ENCODE measurements around the gene DHRSX.

The DHRSX gene

DNA sequence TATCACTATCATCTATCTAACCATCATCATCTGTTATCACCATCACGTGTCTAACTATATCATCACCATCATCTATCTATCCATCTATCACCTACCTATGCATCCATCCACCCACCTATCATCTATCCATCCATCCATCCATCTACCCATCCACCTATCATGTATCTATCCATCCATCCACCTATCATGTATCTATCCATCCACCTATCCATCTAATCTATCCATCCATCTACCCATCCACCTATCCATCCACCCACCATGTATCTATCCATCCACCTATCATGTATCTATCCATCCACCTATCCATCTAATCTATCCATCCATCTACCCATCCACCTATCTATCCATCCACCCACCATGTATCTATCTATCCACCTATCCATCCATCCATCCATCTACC, 316.7 kb downstream of the DHRSX start:
- DNase-seq = no peak

DNA sequence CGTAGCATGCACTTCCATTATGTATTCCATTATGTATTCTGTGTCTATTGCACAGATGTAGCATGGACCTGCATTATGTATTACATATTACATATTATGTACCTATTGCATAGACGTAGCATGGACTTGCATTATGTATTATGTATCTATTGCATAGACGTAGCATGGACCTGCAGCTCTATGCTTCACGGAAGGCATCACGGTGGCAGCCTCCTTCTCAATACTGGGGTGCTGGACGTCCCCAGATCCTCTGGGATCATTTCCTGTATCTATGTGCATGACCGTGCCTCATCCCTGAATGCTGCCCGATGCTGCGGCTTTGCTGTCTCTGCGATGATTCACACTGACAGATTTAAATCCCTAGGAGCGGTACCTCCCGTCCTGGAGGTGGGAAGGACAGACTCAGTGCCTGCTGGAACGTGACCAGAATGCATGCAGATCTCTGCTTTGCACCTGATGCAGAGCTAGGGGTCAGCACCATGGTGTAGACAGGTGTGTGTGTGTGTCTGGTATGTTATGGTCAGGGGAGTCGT, 317.5 kb downstream of the DHRSX start:
- no peak for DNase-seq

DNA sequence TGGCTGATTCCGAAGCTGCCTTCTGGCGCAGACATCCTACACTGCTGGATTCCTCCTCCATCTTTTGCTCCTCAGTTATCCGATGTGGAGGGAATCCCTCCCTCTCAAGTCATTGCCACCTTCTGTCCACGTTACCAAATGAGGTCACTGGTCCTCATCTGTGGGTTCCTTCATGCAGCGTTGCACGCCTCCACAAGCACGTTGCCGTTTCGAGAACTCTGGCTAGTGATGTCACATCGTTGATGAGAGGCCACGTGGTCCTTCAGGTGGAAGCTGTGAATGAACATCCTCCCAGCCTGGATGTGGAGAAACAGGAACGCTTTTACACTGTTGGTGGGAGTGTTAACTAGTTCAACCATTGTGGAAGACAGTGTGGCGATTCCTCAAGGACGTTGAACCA, 323.2 kb downstream of the DHRSX start:
- no peak for DNase-seq

DNA sequence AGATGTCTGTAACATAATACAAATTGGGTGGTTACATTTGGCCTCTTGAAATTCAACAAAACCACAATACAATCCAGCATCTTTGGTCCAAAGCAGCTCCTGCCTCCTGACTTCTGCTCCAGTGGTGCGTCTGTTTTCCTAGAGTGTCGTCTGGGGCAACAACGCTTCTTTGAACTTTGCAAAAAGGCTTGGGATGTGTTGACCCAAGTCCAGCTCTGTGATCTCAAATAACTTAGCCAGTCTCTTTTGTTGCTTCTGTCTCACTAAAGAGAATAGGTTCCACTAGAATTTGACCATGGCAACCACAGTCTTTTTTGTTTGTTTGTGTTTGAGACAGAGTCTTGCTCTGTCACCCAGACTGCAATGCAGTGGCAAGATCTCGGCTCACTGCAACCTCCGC, 324.0 kb downstream of the DHRSX start:
- DNase-seq = no peak

DNA sequence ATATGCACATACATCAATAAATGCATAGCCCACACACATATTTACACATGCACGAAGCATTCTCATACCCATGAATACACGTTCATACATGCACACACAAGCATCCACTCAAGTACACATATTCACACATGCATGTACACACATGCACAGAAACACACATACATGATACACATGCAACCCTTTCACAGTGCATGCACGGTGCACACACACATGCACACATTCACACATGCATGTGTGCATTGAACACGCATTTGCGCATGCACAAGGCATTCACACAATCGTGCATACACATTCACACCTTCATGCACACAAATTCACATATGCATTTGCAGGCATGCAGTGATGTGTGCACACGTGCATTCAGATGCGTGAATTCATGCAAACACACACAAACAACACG, 324.5 kb downstream of the DHRSX start:
- no peak for DNase-seq

DNA sequence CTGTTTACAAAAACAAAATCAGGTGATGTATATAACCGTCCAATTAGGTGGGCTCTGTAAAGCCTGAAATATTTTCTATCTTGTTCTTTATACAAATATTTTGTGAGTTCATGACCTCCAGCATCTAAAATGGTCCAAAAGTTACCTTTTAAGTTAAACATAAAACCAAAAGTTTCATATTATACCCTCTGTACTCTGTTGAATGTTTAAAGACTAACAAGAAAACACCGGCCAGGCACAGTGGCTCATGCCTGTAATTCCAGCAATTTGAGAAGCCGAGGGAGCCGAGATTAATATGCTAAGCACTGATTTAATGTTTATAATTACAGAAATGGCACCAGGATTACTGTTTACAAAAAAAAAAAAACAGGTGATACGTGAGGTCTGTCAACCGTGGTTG, 328.4 kb downstream of the DHRSX start:
- no peak for DNase-seq
